ENCODE results near the gene IFNAR1. TPM values are rescaled to one million over a fixed set of nuclear protein-coding genes. Genes with fewer than 3 reads are reported as not detected.

Gene IFNAR1
- 9.7 and 16.2 TPM in 2 replicates for total RNA-seq (2014; rRNA removed; shearing (Covaris generic))

GRCh38 chr21:33324291-33325221 is at the start of gene IFNAR1:
TSS of gene IFNAR1 (plus strand) at chr21:33324970. CDS start at chr21:33325056, 86 bp downstream.
- H3K4me1 ChIP-seq (replicated peaks), result peaks cover 5% of the 10 kb centered on the region

GRCh38 chr21:33278721-33279120 is 46.0 kb upstream of the IFNAR1 start:
- no peaks in the 10 kb centered on the region for H3K27me3 ChIP-seq (replicated peaks)
- H3K4me1 ChIP-seq (replicated peaks), result peaks cover under 1% of the 10 kb centered on the region; the same call in 1 of the 2 replicates
- no peak overlapping the region for H3K27ac ChIP-seq
- peaks cover 64% of the 10 kb centered on the region for H3K36me3 ChIP-seq
- H3K4me3 ChIP-seq, result no peak overlapping the region
- peaks cover 6% of the 10 kb centered on the region; the same call in 1 of the 2 replicates for H3K9me3 ChIP-seq (replicated peaks)
- no peak for DNase-seq (ENCODE audit: low read depth in 1 of 2, low spot score in 2 of 2)

More at GRCh38 chr21:33324291-33325221, at the start of gene IFNAR1:
- Histone ChIP-seq H3K27ac (peak within 1 kb of the TSS; percentile 93), H3K36me3 (peaks cover 3% of the 10 kb centered on the region; the same call in 1 of the 2 replicates), H3K9me3 (replicated peaks) (no peaks in the 10 kb centered on the region), H3K4me3 (peak within 1 kb of the TSS; percentile 86), H3K27me3 (replicated peaks) (no peaks in the 10 kb centered on the region)
- peak; percentile 98 to 99 for DNase-seq (ENCODE audit: low read depth in 1 of 2, low spot score in 2 of 2)

GRCh38 chr21:33279330-33279820 is 45.4 kb upstream of the IFNAR1 start:
- Histone ChIP-seq H3K4me3 (no peak overlapping the region), H3K4me1 (replicated peaks) (no peaks in the 10 kb centered on the region), H3K36me3 (peaks cover 68% of the 10 kb centered on the region), H3K27ac (no peak overlapping the region), H3K9me3 (replicated peaks) (peaks cover 6% of the 10 kb centered on the region; the same call in 1 of the 2 replicates), H3K27me3 (replicated peaks) (no peaks in the 10 kb centered on the region)
- no peak for DNase-seq (ENCODE audit: low read depth in 1 of 2, low spot score in 2 of 2)

- H3K36me3 ChIP-seq, result peaks cover 72% of the 10 kb centered on the region
These were observed 43.6 kb upstream of the IFNAR1 start for GRCh38 chr21:33281096-33281652.

GRCh38 chr21:33283203-33283602 is 41.6 kb upstream of the IFNAR1 start:
- DNase-seq (ENCODE audit: low read depth in 1 of 2, low spot score in 2 of 2), result no peak
- no peaks in the 10 kb centered on the region for H3K27me3 ChIP-seq (replicated peaks)
- H3K4me3 ChIP-seq, result no peak overlapping the region
- H3K9me3 ChIP-seq (replicated peaks), result peaks cover 3% of the 10 kb centered on the region; the same call in 1 of the 2 replicates
- peaks cover 27% of the 10 kb centered on the region for H3K4me1 ChIP-seq (replicated peaks)
- H3K27ac ChIP-seq, result no peak overlapping the region
- peaks cover 71% of the 10 kb centered on the region for H3K36me3 ChIP-seq

More at GRCh38 chr21:33281096-33281652, 43.6 kb upstream of the IFNAR1 start:
- peaks cover 7% of the 10 kb centered on the region for H3K4me1 ChIP-seq (replicated peaks)
- H3K27ac ChIP-seq, result no peak overlapping the region
- H3K27me3 ChIP-seq (replicated peaks), result no peaks in the 10 kb centered on the region
- no peak for DNase-seq (ENCODE audit: low read depth in 1 of 2, low spot score in 2 of 2)
- H3K9me3 ChIP-seq (replicated peaks), result peaks cover 3% of the 10 kb centered on the region; the same call in 1 of the 2 replicates
- no peak overlapping the region for H3K4me3 ChIP-seq

GRCh38 chr21:33286076-33286475 is 38.7 kb upstream of the IFNAR1 start:
- H3K27ac ChIP-seq, result peak overlapping the region; percentile 85
- H3K36me3 ChIP-seq, result peaks cover 61% of the 10 kb centered on the region
- DNase-seq (ENCODE audit: low read depth in 1 of 2, low spot score in 2 of 2), result no peak
- no peak overlapping the region for H3K4me3 ChIP-seq
- H3K9me3 ChIP-seq (replicated peaks), result no peaks in the 10 kb centered on the region; the same call in 1 of the 2 replicates
- H3K4me1 ChIP-seq (replicated peaks), result peaks cover 44% of the 10 kb centered on the region
- H3K27me3 ChIP-seq (replicated peaks), result no peaks in the 10 kb centered on the region

GRCh38 chr21:33286600-33287456 is 37.9 kb upstream of the IFNAR1 start:
- peak overlapping the region; percentile 85 for H3K27ac ChIP-seq
- no peak overlapping the region for H3K4me3 ChIP-seq
- H3K4me1 ChIP-seq (replicated peaks), result peaks cover 44% of the 10 kb centered on the region
- peak; percentile 86 to 93 for DNase-seq (ENCODE audit: low read depth in 1 of 2, low spot score in 2 of 2)
- no peaks in the 10 kb centered on the region for H3K27me3 ChIP-seq (replicated peaks)
- peaks cover 62% of the 10 kb centered on the region for H3K36me3 ChIP-seq
- H3K9me3 ChIP-seq (replicated peaks), result no peaks in the 10 kb centered on the region; the same call in 1 of the 2 replicates

- Histone ChIP-seq H3K27me3 (replicated peaks) (no peaks in the 10 kb centered on the region), H3K36me3 (peaks cover 67% of the 10 kb centered on the region), H3K9me3 (replicated peaks) (no peaks in the 10 kb centered on the region; the same call in 1 of the 2 replicates), H3K27ac (peak overlapping the region; percentile 45), H3K4me3 (no peak overlapping the region), H3K4me1 (replicated peaks) (peaks cover 44% of the 10 kb centered on the region)
- DNase-seq (ENCODE audit: low read depth in 1 of 2, low spot score in 2 of 2), result peak; percentile 83 to 86
These were observed 35.5 kb upstream of the IFNAR1 start for GRCh38 chr21:33289199-33289819.

GRCh38 chr21:33290441-33290840 is 34.3 kb upstream of the IFNAR1 start:
- no peak for DNase-seq (ENCODE audit: low read depth in 1 of 2, low spot score in 2 of 2)
- Histone ChIP-seq H3K36me3 (peaks cover 61% of the 10 kb centered on the region), H3K9me3 (replicated peaks) (no peaks in the 10 kb centered on the region; the same call in 1 of the 2 replicates), H3K4me1 (replicated peaks) (peaks cover 44% of the 10 kb centered on the region), H3K27me3 (replicated peaks) (no peaks in the 10 kb centered on the region), H3K27ac (no peak overlapping the region), H3K4me3 (no peak overlapping the region)

- peaks cover 58% of the 10 kb centered on the region for H3K36me3 ChIP-seq
- DNase-seq (ENCODE audit: low read depth in 1 of 2, low spot score in 2 of 2), result no peak
These were observed 33.1 kb upstream of the IFNAR1 start for GRCh38 chr21:33291686-33292085.

GRCh38 chr21:33292724-33293123 is 32.0 kb upstream of the IFNAR1 start:
- no peak overlapping the region for H3K4me3 ChIP-seq
- DNase-seq (ENCODE audit: low read depth in 1 of 2, low spot score in 2 of 2), result no peak
- no peaks in the 10 kb centered on the region for H3K27me3 ChIP-seq (replicated peaks)
- H3K4me1 ChIP-seq (replicated peaks), result peaks cover 21% of the 10 kb centered on the region
- H3K27ac ChIP-seq, result no peak overlapping the region
- no peaks in the 10 kb centered on the region; the same call in 1 of the 2 replicates for H3K9me3 ChIP-seq (replicated peaks)
- peaks cover 61% of the 10 kb centered on the region for H3K36me3 ChIP-seq

More at GRCh38 chr21:33291686-33292085, 33.1 kb upstream of the IFNAR1 start:
- peaks cover 32% of the 10 kb centered on the region for H3K4me1 ChIP-seq (replicated peaks)
- H3K27me3 ChIP-seq (replicated peaks), result no peaks in the 10 kb centered on the region
- no peak overlapping the region for H3K4me3 ChIP-seq
- no peak overlapping the region for H3K27ac ChIP-seq
- H3K9me3 ChIP-seq (replicated peaks), result no peaks in the 10 kb centered on the region; the same call in 1 of the 2 replicates

- Histone ChIP-seq H3K36me3 (peaks cover 57% of the 10 kb centered on the region), H3K4me3 (no peak overlapping the region), H3K9me3 (replicated peaks) (no peaks in the 10 kb centered on the region; the same call in 1 of the 2 replicates), H3K4me1 (replicated peaks) (peaks cover 17% of the 10 kb centered on the region), H3K27ac (no peak overlapping the region), H3K27me3 (replicated peaks) (no peaks in the 10 kb centered on the region)
- DNase-seq (ENCODE audit: low read depth in 1 of 2, low spot score in 2 of 2), result no peak
These were observed 31.6 kb upstream of the IFNAR1 start for GRCh38 chr21:33293136-33293535.
